GM19452 (cell line): ENCODE results near the gene CXCL5.

Source experiments
- ATAC-seq: cut with Tn5 transposase; IDR thresholded peaks from one replicate; pipeline ENCODE4 v1.9.1; 2021; ENCODE audit not compliant: unreplicated experiment

CXCL5 gene

DNA sequence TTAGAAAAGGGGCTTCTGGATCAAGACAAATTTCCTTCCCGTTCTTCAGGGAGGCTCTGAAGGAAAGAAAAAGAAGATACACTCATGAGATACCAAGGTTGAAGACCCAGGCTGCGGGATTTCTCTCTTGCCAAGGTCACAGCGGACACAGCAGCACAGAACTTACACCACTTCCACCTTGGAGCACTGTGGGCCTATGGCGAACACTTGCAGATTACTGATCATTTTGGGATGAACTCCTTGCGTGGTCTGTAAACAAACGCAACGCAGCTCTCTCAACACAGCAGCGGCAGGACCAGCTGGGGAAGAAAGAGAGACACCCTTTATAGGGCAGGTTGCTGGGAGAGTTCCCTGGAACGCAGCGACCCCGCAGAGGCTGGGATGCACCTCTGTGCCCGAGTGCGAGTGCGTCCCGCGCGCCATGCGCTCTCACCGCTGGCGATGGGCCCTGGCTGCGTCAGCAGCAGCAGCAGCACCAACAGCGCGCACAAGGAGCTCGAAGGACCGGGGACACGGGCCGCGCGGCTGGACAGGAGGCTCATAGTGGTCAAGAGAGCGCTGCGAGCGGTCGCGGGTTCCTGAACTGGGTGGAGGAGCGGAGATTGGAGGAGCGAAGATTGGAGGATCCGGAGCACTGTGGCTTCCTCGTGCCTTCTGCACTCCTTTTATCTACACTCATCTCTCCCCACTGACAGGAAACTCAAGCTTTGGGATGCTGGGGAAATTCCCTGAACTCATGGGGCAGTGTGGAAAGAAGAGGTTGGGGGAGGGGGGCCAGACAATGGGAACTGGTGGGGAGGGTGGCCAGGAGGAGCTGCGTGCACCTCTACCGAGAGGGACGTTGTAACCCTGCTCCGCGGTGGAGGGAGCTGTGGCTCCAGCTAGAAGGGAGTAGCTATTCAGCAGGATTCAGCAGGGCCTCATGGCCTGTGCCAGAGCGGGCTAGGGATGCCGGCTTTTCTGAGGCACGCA lies at the start of gene CXCL5:
TSS of gene CXCL5 (minus strand) at position 638 of the 972 bp plus-strand sequence. CDS start at position 542, 96 bp downstream.
- ATAC-seq = no peak

DNA sequence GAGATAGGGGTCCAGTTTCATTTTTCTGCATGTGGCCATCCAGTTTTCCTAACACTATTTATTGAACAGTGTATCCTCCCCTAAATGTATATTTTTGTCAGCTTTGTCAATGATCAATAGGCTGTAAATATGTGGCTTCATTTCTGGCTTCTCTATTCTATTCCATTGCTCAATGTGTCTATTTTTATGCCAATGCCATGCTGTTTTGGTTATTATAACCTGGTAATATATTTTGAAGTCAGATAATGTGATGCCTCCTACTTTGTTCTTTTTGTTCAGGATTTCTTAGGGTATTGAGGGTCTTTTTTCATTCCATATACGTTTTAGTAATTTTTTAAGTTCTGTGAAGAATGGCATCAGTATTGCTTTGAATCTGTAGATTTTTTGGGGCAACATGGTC lies 48.7 kb upstream of the CXCL5 start:
- ATAC-seq = no peak

DNA sequence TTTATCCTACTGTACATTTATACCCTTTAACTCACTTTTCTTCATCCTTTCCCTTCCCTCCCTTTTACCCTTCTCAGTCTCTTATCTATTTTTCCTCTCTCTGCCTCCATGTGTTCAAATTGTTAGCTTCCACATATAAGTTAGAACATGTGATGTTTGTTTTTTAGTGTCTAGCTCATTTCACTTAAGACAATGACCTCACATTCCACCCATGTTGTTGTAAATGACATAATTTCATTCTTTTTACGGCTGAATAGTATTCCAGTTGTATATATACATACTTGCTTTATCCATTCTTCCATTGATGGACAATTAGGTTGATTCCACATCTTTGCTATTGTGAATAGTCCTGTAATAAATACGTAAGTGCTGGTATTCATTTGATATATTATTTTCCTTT lies 47.3 kb upstream of the CXCL5 start:
- ATAC-seq = no peak

DNA sequence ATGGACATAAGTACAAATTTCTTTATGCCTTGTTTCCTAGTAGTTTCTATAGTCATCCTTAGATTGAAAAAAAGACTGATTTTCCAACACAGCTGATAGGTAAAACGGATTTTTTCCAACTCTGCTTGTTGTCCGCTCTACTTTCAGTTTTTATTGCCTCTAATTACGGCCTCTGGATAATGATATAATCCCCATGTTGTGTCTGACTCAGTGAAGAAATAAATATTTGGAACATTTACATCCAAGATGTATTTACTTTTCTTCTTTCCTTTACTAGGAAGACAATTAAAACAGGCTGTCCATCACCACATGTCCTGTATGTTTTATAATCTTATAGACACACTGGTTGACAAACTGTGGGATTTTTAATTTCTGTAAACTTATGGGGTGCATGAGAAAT lies 46.8 kb upstream of the CXCL5 start:
- ATAC-seq = no peak

DNA sequence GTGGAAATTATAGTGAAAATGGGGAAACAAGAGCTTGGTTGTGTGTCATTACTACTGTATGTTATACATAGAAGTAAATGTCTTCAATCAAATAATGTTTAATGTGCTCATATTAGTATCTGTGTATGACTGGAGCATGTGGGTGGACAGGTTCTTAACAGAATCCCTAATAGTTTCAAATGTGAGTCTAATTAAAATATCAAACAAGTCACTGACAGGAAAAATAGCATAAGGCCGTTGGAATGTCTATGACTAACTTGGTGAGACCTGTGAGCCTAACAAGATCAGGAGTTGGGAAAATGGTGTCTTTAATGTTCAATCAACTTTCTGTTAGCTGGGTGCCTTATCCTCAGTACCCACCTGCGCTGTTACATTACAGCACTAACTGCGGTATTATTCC lies 46.2 kb upstream of the CXCL5 start:
- no peak for ATAC-seq

DNA sequence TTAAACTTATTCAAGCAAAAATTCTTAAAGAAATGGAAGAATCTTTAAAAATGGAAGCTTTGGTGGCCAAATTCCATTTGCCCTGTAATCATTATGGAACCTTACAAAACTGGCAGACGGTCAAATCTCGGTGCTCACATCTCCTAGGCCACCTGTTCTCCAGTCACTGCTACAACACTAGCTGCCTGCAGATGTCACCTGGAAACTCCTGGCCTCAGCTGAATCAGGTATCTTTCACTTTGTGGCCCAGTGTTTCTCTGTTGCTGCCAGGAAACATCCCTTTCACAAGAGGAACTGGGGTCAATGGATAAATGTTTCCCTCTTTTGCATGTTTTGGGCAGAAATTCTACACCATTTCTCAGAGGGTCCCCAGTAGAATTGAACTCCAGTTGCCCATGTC lies 44.2 kb upstream of the CXCL5 start:
- no peak for ATAC-seq

DNA sequence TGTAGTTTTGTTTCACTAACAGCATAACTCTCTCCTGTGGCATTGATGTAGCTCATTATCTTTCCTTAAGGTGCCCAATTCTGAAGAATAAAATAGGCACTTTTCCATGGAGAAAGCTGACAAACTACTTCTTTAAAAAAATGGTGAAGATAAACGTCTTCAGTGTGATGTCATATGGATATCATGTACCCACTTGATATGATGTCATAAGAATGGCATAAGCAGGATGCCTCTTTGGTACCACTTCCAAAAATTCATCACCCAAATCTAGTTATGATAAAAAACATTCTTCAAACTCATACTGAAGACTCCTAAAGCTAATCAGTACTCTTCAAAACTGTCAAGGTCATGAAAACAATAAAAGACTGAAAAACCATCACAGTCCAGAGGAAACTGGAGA lies 42.9 kb upstream of the CXCL5 start:
- ATAC-seq = no peak

DNA sequence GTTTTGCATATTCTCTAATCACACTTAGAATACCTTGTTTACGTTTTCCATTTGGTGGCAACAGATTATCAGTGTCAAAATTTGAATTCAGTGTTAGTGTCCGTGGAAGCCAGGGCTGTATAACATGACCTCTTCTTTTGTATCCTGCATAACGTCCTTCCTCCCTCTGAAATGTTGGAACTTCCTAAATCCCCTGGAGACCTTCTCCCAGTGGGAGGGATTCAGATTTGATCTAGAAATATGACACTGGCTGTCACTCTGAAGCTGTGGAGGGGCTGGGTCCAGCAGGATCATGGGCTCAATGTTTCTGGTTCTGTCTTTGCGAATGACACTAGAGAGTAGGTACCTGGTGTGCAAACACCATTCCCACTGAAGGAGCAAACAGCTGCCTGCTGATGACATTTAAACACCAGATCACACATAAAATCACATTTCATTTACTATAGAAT lies 40.9 kb upstream of the CXCL5 start:
- peak; percentile 9 for ATAC-seq

DNA sequence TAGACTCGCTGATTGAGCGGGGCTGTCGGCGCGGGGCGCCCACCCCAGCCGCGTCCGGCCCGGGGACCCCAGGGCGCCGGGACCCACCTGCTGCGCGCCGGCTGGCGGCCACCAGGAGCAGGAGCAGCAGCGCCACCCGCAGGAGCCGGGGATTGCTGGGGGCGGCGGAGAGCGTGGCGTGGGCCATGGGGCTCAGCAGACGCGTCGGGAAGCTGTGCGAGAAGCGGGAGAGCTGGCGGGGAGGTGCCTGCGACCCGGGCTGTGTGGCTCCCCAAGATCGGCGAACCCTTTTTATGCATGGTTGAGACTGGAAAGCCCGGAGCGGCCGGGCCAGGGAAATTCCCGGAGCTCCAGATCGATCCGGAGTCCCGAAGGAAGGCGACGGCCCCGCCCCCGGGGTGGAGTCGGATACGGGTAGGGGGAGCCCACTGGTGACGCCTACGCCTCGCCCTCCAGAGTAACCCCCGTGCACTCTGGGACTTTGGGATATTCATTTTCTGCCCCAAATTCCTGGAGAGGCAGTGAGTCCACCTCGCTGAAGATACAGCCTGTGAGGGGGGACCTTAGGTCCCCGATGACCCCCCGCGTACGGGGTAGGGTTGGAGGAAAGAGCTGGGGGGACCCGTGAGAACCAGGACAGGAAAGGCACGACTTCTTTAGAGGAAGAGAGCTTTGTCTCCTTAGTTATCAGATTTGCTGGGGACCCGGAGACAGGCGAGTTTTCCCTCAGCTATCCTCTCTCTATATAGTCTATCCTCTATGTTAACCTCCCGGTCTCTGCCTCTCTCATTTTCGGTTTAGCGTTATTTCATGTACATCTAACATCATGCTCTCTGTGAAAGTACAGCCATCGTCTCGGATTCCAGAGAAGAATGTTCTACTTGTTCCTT lies 40.2 kb upstream of the CXCL5 start, which contains the start of gene CXCL3:
TSS of gene CXCL3 (minus strand) at position 265 of the 890 bp plus-strand sequence. CDS start at position 187, 78 bp downstream.
- ATAC-seq = peak; percentile 55

DNA sequence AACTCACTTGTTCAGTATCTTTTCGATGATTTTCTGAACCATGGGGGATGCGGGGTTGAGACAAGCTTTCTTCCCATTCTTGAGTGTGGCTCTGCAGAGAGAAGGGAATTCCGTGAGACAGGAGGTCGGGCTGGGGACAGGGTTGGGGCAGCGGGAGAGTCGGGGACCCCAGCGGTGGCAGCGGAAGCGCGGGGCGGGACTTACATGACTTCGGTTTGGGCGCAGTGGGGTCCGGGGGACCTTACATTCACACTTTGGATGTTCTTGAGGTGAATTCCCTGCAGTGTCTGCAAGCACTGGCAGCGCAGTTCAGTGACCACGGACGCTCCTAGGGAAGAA lies 39.6 kb upstream of the CXCL5 start:
- no peak for ATAC-seq

DNA sequence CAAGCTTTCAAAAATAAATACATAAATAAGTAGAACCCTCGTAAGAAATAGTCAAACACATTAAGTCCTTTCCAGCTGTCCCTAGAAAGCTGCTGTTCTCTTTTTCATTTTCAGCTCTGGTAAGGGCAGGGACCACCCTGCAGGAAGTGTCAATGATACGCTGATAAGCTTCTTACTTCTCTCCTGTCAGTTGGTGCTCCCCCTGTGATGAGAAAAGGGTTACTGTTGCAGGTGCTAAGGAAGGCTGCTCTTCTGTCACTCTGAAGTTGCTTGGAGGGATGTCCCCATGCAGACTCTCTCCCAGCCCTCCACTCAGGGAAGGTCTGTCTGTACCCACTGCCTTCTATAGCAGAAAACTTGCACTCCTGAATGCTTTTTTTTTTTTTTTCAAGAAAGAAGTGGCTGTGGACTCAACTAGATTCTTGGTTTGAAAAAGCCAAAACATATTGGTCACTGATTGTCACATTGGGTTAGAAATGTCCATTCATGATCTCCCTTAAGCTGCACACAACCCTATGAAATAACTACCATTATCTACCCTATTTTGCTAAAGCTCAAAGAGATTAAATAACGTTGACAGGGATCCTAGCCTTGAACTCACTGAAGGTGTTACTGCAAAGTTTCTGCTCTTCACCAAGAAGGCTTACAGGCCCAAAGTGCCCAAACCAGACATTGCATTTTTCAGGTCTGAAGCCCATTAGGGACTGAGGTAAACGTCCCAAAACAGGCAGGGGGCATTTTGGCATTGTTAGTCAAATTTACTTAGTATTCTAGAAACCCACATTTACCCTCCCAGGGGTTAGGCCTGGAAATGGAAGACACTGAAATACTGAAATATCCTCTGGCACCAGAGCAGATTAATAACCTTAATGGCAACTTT lies 38.8 kb upstream of the CXCL5 start:
- ATAC-seq = no peak

DNA sequence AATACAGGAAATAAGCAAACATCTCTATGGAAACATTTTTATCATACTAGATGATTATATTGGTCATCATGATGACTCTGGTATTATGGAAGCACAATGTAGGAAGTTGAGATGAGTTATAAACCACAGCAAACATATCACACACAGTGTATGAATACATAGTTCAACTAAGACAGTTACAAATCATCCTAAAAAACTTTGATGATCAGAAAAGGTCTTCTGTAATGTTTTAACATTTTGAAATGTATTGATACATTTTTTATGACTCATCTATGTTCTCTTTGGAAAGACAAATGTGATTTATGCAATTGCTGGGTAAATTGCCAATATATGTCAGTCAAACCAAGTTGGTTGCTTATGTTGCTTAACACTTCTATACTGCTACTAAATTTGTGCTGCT lies 35.3 kb upstream of the CXCL5 start:
- no peak for ATAC-seq

DNA sequence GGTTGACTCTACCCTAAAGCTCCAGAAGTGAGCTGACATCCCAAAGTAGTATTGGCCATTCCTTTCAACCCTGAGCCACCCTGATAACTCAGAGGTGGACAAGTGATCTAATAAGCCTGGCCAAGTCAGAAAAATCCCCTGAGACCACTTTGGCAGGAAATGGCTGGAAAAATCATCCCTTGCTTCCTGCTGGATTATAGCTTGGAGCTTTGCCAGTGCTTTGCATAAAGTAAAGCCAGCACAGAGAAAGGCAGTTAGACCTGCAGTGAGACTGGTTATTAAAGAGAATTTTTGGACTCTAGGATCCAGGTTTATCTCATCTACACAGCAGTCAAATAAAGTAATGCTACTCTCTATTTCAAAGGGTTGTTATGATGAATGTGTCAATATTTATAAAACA lies 33.6 kb upstream of the CXCL5 start:
- ATAC-seq = no peak

DNA sequence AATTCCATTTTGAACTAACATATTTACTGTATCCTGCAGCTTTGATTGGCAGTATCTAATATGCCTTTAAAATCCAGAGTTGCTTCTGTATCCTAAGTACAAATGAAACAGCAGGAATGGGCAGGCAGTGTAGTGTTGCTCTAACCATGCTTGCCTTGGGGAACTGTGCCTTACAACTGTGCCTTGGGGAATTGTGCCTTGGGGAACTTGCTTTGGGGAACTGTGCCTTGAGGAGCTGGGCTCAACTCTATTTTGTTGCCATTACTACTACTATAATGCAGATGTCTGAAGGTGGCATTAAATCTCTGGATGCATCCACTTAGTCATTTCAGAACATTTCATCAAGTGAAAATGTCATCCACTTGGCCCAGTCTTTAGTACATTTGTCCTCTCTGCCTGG lies 33.1 kb upstream of the CXCL5 start:
- ATAC-seq = no peak

DNA sequence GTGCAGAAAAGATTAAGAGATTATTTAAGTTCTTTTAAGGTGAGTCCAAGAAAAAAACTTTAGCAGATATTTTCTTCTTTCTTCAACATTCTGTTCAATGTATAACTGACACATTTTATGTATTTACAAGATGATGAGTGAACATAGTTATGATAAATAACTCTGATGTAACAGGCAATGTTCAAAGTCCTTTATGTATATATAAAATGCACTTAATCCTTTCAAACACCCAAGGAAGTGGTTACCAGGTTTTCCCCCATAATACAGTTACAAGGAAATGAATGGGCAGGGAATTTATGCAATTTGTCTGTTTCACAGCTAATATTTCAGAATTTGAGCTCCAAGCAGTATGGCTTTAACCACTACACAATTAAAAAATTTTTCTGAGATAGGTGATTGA lies 31.8 kb upstream of the CXCL5 start:
- ATAC-seq = no peak

DNA sequence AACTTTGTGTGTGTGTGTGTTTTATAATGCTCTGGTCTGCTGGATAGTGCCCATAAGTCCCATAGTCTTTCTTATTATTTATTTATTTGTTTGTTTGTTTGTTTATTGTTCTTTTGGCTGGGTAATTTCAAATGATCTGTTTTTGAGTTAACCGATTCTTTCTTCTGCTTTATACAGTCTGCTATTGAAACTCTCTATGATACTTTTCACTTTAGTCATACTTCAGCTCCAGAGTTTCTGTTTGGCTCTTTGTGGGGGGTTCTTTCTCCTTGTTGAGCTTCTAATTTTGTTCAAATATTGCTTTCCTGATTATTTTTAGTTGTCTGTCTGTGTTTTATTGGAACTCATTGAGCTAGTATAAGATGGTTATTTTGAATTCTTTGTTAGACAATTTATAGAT lies 30.0 kb upstream of the CXCL5 start:
- ATAC-seq = no peak

DNA sequence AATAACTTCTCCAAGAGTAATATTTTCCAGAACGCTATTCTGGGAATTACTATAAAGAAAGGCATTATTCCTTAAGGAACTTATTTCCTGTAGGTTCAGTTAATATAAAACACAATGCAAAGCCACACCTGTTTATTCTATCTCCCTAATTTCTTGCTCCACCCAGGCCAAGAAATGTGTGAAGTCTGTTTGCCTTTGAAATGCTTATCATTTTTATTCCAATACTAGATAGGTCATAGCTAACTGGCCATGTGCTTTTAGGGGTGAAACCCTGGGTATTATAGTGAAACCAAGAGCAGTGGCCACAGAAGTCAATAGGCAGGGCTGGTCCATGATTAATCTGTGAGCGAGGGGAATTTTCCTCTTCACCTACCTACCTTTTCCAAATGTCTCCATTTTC lies 25.2 kb upstream of the CXCL5 start:
- no peak for ATAC-seq

DNA sequence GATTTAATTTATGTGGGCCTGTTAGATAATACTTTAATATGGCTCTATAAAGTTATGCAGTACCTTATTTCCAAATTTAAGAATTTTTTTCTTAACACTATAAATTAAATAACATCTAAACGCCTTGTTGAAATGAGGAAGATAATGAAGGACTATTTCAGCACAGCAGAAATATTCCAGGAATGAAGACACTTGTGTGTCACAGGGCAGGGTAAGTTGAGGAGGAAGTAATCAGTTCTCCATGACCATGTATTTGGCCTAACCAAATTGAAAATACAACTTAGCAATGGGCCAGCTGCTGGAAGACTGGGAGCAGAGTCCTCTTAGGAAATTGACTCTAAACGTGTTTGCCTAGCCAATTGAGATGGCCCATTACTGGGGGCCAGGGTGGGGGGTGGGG lies 23.1 kb upstream of the CXCL5 start:
- ATAC-seq = no peak

DNA sequence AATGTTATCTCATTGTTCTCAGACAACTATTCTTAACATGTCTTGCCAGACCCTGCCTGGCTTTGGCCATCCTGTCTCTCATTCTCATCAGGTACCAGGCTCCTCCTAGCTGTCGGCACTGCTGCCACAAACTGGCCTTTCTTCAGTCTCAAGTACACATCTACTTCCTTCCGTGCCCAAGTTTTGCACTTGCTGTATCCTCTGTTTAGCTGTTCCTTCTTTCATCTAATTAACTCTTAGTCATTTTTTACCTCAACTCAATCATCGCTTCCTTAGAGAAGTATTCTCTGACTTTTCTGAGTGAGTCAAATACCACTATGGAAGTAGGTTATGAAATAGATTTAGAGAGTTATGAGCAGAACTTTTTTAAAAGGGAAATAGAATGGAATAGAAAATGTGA lies 20.3 kb upstream of the CXCL5 start:
- no peak for ATAC-seq

DNA sequence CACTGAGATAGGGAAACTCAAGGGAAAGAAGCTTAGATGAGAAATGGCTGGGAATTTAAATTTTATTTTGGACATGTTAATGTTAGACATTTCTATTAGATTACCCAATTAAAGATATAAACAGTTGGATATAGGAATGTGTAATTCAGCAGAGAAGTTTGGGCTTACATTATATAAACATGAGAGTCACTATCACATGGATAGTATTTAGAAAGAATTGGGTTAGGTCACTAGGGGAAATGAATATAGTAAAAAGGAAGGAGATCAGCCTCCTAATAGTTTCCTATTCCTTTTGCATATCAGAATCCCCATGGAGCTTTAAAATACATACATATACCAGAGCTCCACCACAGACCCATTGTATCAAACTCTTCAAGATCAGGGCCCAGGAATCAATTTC lies 19.6 kb upstream of the CXCL5 start:
- ATAC-seq = no peak

DNA sequence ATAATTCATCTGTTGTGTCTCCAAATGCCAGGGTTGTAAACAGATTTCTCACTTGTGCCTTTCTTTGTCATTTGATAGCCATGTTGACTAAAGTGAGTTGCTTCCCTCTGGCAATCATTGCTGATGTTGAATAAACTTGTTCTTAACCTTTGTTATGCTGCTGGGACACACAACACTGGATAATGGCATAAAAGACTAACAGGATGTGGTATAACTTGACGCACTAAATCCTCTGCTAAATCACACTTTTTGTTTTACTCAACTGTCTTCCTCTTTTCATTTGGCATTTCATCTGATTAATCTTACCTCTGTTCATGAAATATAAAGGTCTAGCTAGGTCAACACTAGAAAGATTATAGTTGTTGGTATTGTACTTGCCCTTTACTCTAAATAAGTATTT lies 17.6 kb upstream of the CXCL5 start:
- no peak for ATAC-seq
